Keratinocyte (primary cell): ENCODE data around the gene TXNRD1. TPM values are rescaled to one million over a fixed set of nuclear protein-coding genes. Genes with fewer than 3 reads are reported as not detected.

ENCODE experiments used
- DNase-seq: peaks from one replicate; pipeline ENCODE4 v3.0.0-alpha.2; 2011; ENCODE audit warnings: low read depth, missing footprints, low spot score
- FAIRE-seq: peaks from 2 replicates; lab custom pipeline; 2011; peaks lifted over from hg19 to GRCh38; lab: Jason Lieb, UNC
- H2AFZ ChIP-seq: 2 replicates; pipeline ENCODE4 v1.6.0; 2012; ENCODE audit warnings: low read length, control low read depth, inconsistent platforms; ENCODE audit not compliant: control insufficient read depth
- H3K27ac ChIP-seq: 2 replicates; pipeline ENCODE4 v1.5.1; 2011; ENCODE audit warnings: low read length; ENCODE audit not compliant: control insufficient read depth, insufficient read depth
- H3K27me3 ChIP-seq: 3 replicates; pipeline ENCODE4 v1.6.0; 2011; ENCODE audit warnings: low read length; ENCODE audit not compliant: control insufficient read depth, insufficient read depth; ENCODE audit errors: extremely low read depth
- H3K36me3 ChIP-seq, 2 experiments: 2 replicates in 1 of 2; 3 replicates in 1 of 2; pipeline ENCODE4 v1.5.1; 2011; ENCODE audit warnings: low read length in 2 of 2, mild to moderate bottlenecking in 1 of 2; ENCODE audit not compliant: control insufficient read depth in 2 of 2, insufficient read depth in 2 of 2; ENCODE audit errors: extremely low read depth in 1 of 2
- H3K4me1 ChIP-seq: 3 replicates; pipeline ENCODE4 v1.5.1; 2011; ENCODE audit warnings: low read length; ENCODE audit not compliant: control insufficient read depth, insufficient read depth; ENCODE audit errors: extremely low read depth
- H3K4me2 ChIP-seq: 3 replicates; pipeline ENCODE4 v1.6.0; 2011; ENCODE audit warnings: low read depth, low read length; ENCODE audit not compliant: control insufficient read depth, insufficient read depth; ENCODE audit errors: extremely low read depth
- H3K4me3 ChIP-seq, 3 experiments: fragments of 200-600 bp in 1 of 3; sonication (generic) in 1 of 3; 2 replicates in 2 of 3; 3 replicates in 1 of 3; pipeline ENCODE4 v1.5.1; 2011 to 2016; ENCODE audit warnings: low read length in 3 of 3, mild to moderate bottlenecking in 3 of 3, control low read depth in 2 of 3, inconsistent platforms in 1 of 3, low read depth in 1 of 3, mixed read lengths in 1 of 3, mixed run types in 1 of 3, moderate library complexity in 1 of 3; ENCODE audit not compliant: control insufficient read depth in 2 of 3, insufficient read depth in 2 of 3; ENCODE audit errors: extremely low read depth in 1 of 3
- H3K79me2 ChIP-seq: 2 replicates; pipeline ENCODE4 v1.6.0; 2012; ENCODE audit warnings: low read length; ENCODE audit not compliant: control insufficient read depth, insufficient read depth
- H3K9ac ChIP-seq: 3 replicates; pipeline ENCODE4 v1.6.0; 2011; ENCODE audit warnings: low read length; ENCODE audit not compliant: control insufficient read depth, insufficient read depth; ENCODE audit errors: extremely low read depth
- H3K9me1 ChIP-seq: 3 replicates; pipeline ENCODE4 v1.6.0; 2011; ENCODE audit warnings: low read length; ENCODE audit not compliant: control insufficient read depth, insufficient read depth; ENCODE audit errors: extremely low read depth
- H3K9me3 ChIP-seq: 2 replicates; pipeline ENCODE4 v1.5.1; 2012; ENCODE audit warnings: low read depth, low read length; ENCODE audit not compliant: control insufficient read depth
- H4K20me1 ChIP-seq: 3 replicates; pipeline ENCODE4 v1.6.0; 2011; ENCODE audit warnings: low read length; ENCODE audit not compliant: control insufficient read depth, insufficient read depth; ENCODE audit errors: extremely low read depth
- CTCF ChIP-seq, 3 experiments: IDR thresholded peaks in 1 of 3; conservative IDR thresholded peaks in 1 of 3; optimal IDR thresholded peaks in 1 of 3; 2 replicates in 2 of 3; 3 replicates in 1 of 3; pipeline versions ENCODE3 to v1.5.1; 2011; ENCODE audit warnings: low read length in 3 of 3, mild to moderate bottlenecking in 3 of 3, moderate library complexity in 2 of 3, control low read depth in 1 of 3, inconsistent platforms in 1 of 3; ENCODE audit not compliant: insufficient read depth in 2 of 3; ENCODE audit errors: extremely low read depth in 1 of 3
- EZH2 ChIP-seq: IDR thresholded peaks from one replicate; pipeline ENCODE4 v1.6.1; 2012; ENCODE audit warnings: inconsistent platforms, mild to moderate bottlenecking, low read length, moderate library complexity
- dilution Hi-C: fragments of 300-500 bp; cut with MboI; formaldehyde crosslinking; loops from one replicate; pipeline ENCODE4 v1.7.0; 2020; ENCODE audit warnings: low sequenced_read_pairs; ENCODE audit not compliant: extremely low pct_ligation_motif_present
- polyA minus RNA-seq, 3 experiments: library from RNA; depleted of rRNA, polyadenylated mRNA; stranded (reverse); fragments of >200 nt; gene quantifications; 1 replicate in 1 of 3; 2 replicates in 1 of 3; 3 replicates in 1 of 3; pipeline ENCODE4 v1.2.3, GENCODE V29; 2011
- polyA plus RNA-seq, 5 experiments: library from polyadenylated mRNA; depleted of rRNA in 3 of 5; stranded (reverse) in 3 of 5; stranded (forward) in 1 of 5; unstranded in 1 of 5; fragments of >200 nt; gene quantifications; 1 replicate in 1 of 5; 2 replicates in 3 of 5; 3 replicates in 1 of 5; pipeline versions ENCODE4 v1.2.1 to v1.2.3, GENCODE V29; 2011 to 2012; ENCODE audit warnings: missing spikeins in 2 of 5, low read depth in 1 of 5, low replicate concordance in 1 of 5

Gene TXNRD1
- polyA plus RNA-seq (41.5 to 88.9 TPM (median 65.6 TPM) in 3 replicates), polyA minus RNA-seq (93.1 to 182 TPM (median 118 TPM) in 3 replicates)
- polyA plus RNA-seq (2011; ENCODE audit: low read depth): 51.8 TPM
- 43.8 and 91.4 TPM in 2 replicates for polyA plus RNA-seq (2011; cell fraction: cytosol; rRNA removed)
- polyA plus RNA-seq (2011; cell fraction: nucleus; rRNA removed): 89.8 and 94.0 TPM in 2 replicates
- 45.9 and 67.9 TPM in 2 replicates for polyA plus RNA-seq (2012; ENCODE audit: low replicate concordance)
- 34.3 TPM for polyA minus RNA-seq (2011; cell fraction: cytosol; rRNA and poly(A)+ RNA removed)
- 83.6 and 130 TPM in 2 replicates for polyA minus RNA-seq (2011; cell fraction: nucleus; rRNA and poly(A)+ RNA removed)

- Histone ChIP-seq H3K9me1 (no peaks in the 10 kb centered on the region), H3K4me2 (peak within 1 kb of the TSS; percentile 84), H3K27ac (peak within 1 kb of the TSS; percentile 76), H2AFZ (peak within 1 kb of the TSS; percentile 96), H3K9me3 (no peaks in the 10 kb centered on the region), H3K79me2 (no peaks in the 10 kb centered on the region), H3K4me3 (peak within 1 kb of the TSS; percentile 63 to 74 (median 73)), H4K20me1 (no peaks in the 10 kb centered on the region), H3K36me3 (no peaks in the 10 kb centered on the region), H3K4me1 (peaks cover 22% of the 10 kb centered on the region), H3K9ac (peak within 1 kb of the TSS; percentile 83), H3K27me3 (no peaks in the 10 kb centered on the region)
- DNase-seq: no peak
- no peak for FAIRE-seq
- dilution Hi-C loops: loop anchor here (25.0 kb wide), 1 partner anchor 97 kb away; the partner anchor contains the start of gene EID3
- TF ChIP-seq CTCF (optimal IDR thresholded peaks at IDR 0.05 in 1 of 3, IDR thresholded peaks at IDR 0.05 in 1 of 3, conservative IDR thresholded peaks at IDR 0.05 in 1 of 3; ENCODE audit: extremely low read depth in 1 of 3, insufficient read depth in 2 of 3, low read length in 3 of 3) (peak; percentile 69 to 89 (median 87)), EZH2 (no peak)
These were observed at the start of gene TXNRD1 for GRCh38 chr12:104215638-104216297. Gene TXNRD1 (plus strand): TSS chr12:104215779. CDS start chr12:104215803, 24 bp downstream.

- no peaks in the 10 kb centered on the region for H3K9me3 ChIP-seq
- dilution Hi-C loops: no loop called here
- no peak for TF ChIP-seq CTCF (optimal IDR thresholded peaks at IDR 0.05 in 1 of 3, IDR thresholded peaks at IDR 0.05 in 1 of 3, conservative IDR thresholded peaks at IDR 0.05 in 1 of 3; ENCODE audit: extremely low read depth in 1 of 3, insufficient read depth in 2 of 3, low read length in 3 of 3)
- TF ChIP-seq EZH2: no peak
- H3K4me2 ChIP-seq: no peak overlapping the region
- H3K9me1 ChIP-seq: no peaks in the 10 kb centered on the region
- H3K79me2 ChIP-seq: no peaks in the 10 kb centered on the region
- no peaks in the 10 kb centered on the region for H3K27me3 ChIP-seq
- H2AFZ ChIP-seq: no peak overlapping the region
- no peak overlapping the region for H3K4me3 ChIP-seq
- no peaks in the 10 kb centered on the region for H3K4me1 ChIP-seq
- no peak overlapping the region for H3K27ac ChIP-seq
- H4K20me1 ChIP-seq: no peaks in the 10 kb centered on the region
- no peak overlapping the region for H3K9ac ChIP-seq
- no peak for FAIRE-seq
- H3K36me3 ChIP-seq: no peaks in the 10 kb centered on the region
- DNase-seq: no peak
These were observed 49.8 kb upstream of the TXNRD1 start for GRCh38 chr12:104165801-104166200.
